Measurements from ENCODE around the gene PTPRO.

- TF ChIP-seq CTCF (IDR thresholded peaks at IDR 0.05; ENCODE audit: low read depth, low read length, poor library complexity, severe bottlenecking) (no peak), EZH2phosphoT487 (IDR thresholded peaks at IDR 0.05; ENCODE audit: borderline replicate concordance, low read length) (no peak)
Observed at GRCh38 chr12:15632708-15633107, 310.4 kb downstream of the PTPRO start.
